ENCODE results near the gene CACNB2.

GRCh38 chr10:18294633-18295032 lies 154.4 kb downstream of the CACNB2 start:
- TF ChIP-seq POLR2A (IDR thresholded peaks at IDR 0.05; ENCODE audit: extremely low read depth, insufficient read length) (no peak), CTCF (IDR thresholded peaks at IDR 0.05; ENCODE audit: low read depth, low read length) (no peak)

Data from NB4 (cell line).